A549 (cell line): ENCODE data around the gene SLC16A6. TPM values are rescaled to one million over a fixed set of nuclear protein-coding genes. Genes with fewer than 3 reads are reported as not detected.
A peak's percentile ranks its signal among the peaks of the same experiment; 100 is the strongest.
"Not testable (repeated sequence)": the region's sequence is repeated elsewhere in the genome, so short reads cannot be mapped to it uniquely, and the experiment has no call there.

Experiments used
- ATAC-seq, 2 experiments: fragments of 200-7000 bp in 1 of 2; fragments of >200 bp in 1 of 2; cut with Nextera tagmentation in 1 of 2; cut with Tn5 transposase in 1 of 2; 3 replicates each; pipeline versions ENCODE4 v1.8.0 to v1.9.1; 2018 to 2020; ENCODE audit warnings: mild to moderate bottlenecking in 1 of 2, moderate library complexity in 1 of 2
- CTCF ChIA-PET: fragments of 300-600 bp; sonication (Branson Sonifier 250); formaldehyde crosslinking; extraction: SDS; loops from one replicate; lab custom pipeline; 2021; ENCODE audit warnings: antibody characterized with exemption, inconsistent platforms; lab: Yijun Ruan, JAX
- POLR2A ChIA-PET: fragments of 350-600 bp; formaldehyde crosslinking; extraction: SDS; loops from one replicate; lab custom pipeline; 2021; ENCODE audit warnings: antibody characterized with exemption, inconsistent platforms; lab: Yijun Ruan, JAX
- DNase-seq, 2 experiments: peaks; one replicate each; pipeline versions ENCODE4 v3.0.0 to v3.0.0-alpha.2; 2011 to 2016; ENCODE audit warnings: low read depth in 1 of 2, low spot score in 1 of 2
- FAIRE-seq: peaks from 2 replicates; lab custom pipeline; 2011; peaks lifted over from hg19 to GRCh38; lab: Jason Lieb, UNC
- H3K27ac ChIP-seq, 2 experiments: fragments of >200 bp; sonication (Bioruptor Twin); formaldehyde crosslinking; 3 replicates each; pipeline ENCODE4 v1.5.1; 2016 to 2017
- H3K4me1 ChIP-seq: fragments of >200 bp; sonication (Bioruptor Twin); formaldehyde crosslinking; 3 replicates; pipeline ENCODE4 v1.6.1; 2016
- H3K4me2 ChIP-seq: fragments of >200 bp; sonication (Bioruptor Twin); formaldehyde crosslinking; 3 replicates; pipeline ENCODE4 v1.6.1; 2016
- H3K4me3 ChIP-seq: fragments of >200 bp; sonication (Bioruptor Twin); formaldehyde crosslinking; 3 replicates; pipeline ENCODE4 v1.5.1; 2016
- H3K9me3 ChIP-seq: fragments of >200 bp; sonication (Bioruptor Twin); formaldehyde crosslinking; 3 replicates; pipeline ENCODE4 v1.6.1; 2016
- ATOH8 ChIP-seq: fragments of 250-450 bp; sonication (Bioruptor Pico); IDR thresholded peaks from 2 replicates; pipeline ENCODE4 v1.5.0; 2020; ENCODE audit warnings: low read depth, mild to moderate bottlenecking, moderate library complexity
- BCL3 ChIP-seq: fragments of >200 bp; sonication (Bioruptor Twin); formaldehyde crosslinking; IDR thresholded peaks from 3 replicates; pipeline ENCODE4 v1.6.1; 2016
- CBX8 ChIP-seq: fragments of 200-600 bp; sonication (generic); IDR thresholded peaks from 2 replicates; pipeline ENCODE4 v1.6.1; 2016
- CHD4 ChIP-seq: fragments of 200-600 bp; sonication (generic); IDR thresholded peaks from 2 replicates; pipeline ENCODE4 v1.6.1; 2016; ENCODE audit warnings: antibody characterized with exemption, mild to moderate bottlenecking, borderline replicate concordance
- ELK1 ChIP-seq: fragments of 150-350 bp; IDR thresholded peaks from 2 replicates; pipeline ENCODE4 v1.6.1; 2014; ENCODE audit warnings: low read depth, mild to moderate bottlenecking, low read length
- FOSB ChIP-seq: fragments of 250-450 bp; sonication (Bioruptor Pico); IDR thresholded peaks from 2 replicates; pipeline ENCODE4 v1.5.0; 2020; ENCODE audit warnings: mild to moderate bottlenecking, moderate library complexity
- FOSL2 ChIP-seq, 2 experiments: fragments of 450-650 bp in 1 of 2; fragments of >200 bp in 1 of 2; sonication (Bioruptor Twin) in 1 of 2; formaldehyde crosslinking; IDR thresholded peaks; 2 replicates each; pipeline versions ENCODE4 v1.5.0 to v1.6.1; 2016 to 2020; ENCODE audit warnings: mild to moderate bottlenecking in 1 of 2, moderate library complexity in 1 of 2
- FOXS1 ChIP-seq: fragments of 250-450 bp; sonication (Bioruptor Pico); IDR thresholded peaks from 2 replicates; pipeline ENCODE4 v1.5.0; 2020; ENCODE audit warnings: mild to moderate bottlenecking, moderate library complexity
- HOXB5 ChIP-seq: fragments of 250-450 bp; sonication (Bioruptor Pico); IDR thresholded peaks from 2 replicates; pipeline ENCODE4 v1.5.0; 2020; ENCODE audit warnings: mild to moderate bottlenecking, moderate library complexity
- JUNB ChIP-seq: fragments of >200 bp; sonication (Bioruptor Twin); formaldehyde crosslinking; IDR thresholded peaks from 2 replicates; pipeline ENCODE4 v1.6.1; 2016
- MAFK ChIP-seq: fragments of 450-650 bp; IDR thresholded peaks from 2 replicates; pipeline ENCODE4 v1.6.1; 2014; ENCODE audit not compliant: partially characterized antibody
- MYC ChIP-seq: IDR thresholded peaks from 2 replicates; pipeline ENCODE4 v1.6.1; 2012; ENCODE audit warnings: mild to moderate bottlenecking, inconsistent platforms, low read length, improper control_type of control experiment, borderline replicate concordance
- NPAS2 ChIP-seq: fragments of 250-450 bp; sonication (Bioruptor Pico); IDR thresholded peaks from 2 replicates; pipeline ENCODE4 v1.8.0; 2022; ENCODE audit warnings: mild to moderate bottlenecking, moderate library complexity, borderline replicate concordance
- NR3C1 ChIP-seq: fragments of >200 bp; sonication (Bioruptor Twin); formaldehyde crosslinking; IDR thresholded peaks from 3 replicates; pipeline ENCODE4 v1.6.1; 2017
- PBX3 ChIP-seq: IDR thresholded peaks from 2 replicates; pipeline ENCODE4 v1.6.1; 2012
- POLR2AphosphoS2 ChIP-seq: conservative IDR thresholded peaks from 2 replicates; pipeline ENCODE4 v1.6.1; 2012; ENCODE audit warnings: low read length, improper control_type of control experiment, inconsistent platforms
- RAD21 ChIP-seq, 2 experiments: fragments of >200 bp in 1 of 2; sonication (Bioruptor Twin) in 1 of 2; formaldehyde crosslinking in 1 of 2; IDR thresholded peaks in 1 of 2; conservative IDR thresholded peaks in 1 of 2; 2 replicates in 1 of 2; 3 replicates in 1 of 2; pipeline ENCODE4 v1.6.1; 2012 to 2018; ENCODE audit warnings: inconsistent platforms in 1 of 2
- RFX5 ChIP-seq: fragments of 450-650 bp; IDR thresholded peaks from 2 replicates; pipeline ENCODE4 v1.7.1; 2014; ENCODE audit warnings: antibody characterized with exemption, mild to moderate bottlenecking, moderate library complexity
- RNF2 ChIP-seq: fragments of 200-600 bp; sonication (generic); IDR thresholded peaks from 2 replicates; pipeline ENCODE4 v1.6.1; 2016; ENCODE audit warnings: low read depth, mild to moderate bottlenecking, antibody characterized with exemption, moderate library complexity, borderline replicate concordance
- TP53 ChIP-seq: fragments of 250-450 bp; sonication (Bioruptor Pico); IDR thresholded peaks from 2 replicates; pipeline ENCODE4 v1.5.0; 2021; ENCODE audit warnings: mild to moderate bottlenecking, moderate library complexity
- USF2 ChIP-seq: fragments of 450-650 bp; IDR thresholded peaks from 2 replicates; pipeline ENCODE4 v1.6.1; 2014; ENCODE audit warnings: antibody characterized with exemption
- ZC3H11A ChIP-seq: fragments of 450-650 bp; IDR thresholded peaks from 2 replicates; pipeline ENCODE4 v1.6.1; 2014; ENCODE audit warnings: antibody characterized with exemption, mild to moderate bottlenecking
- ZSCAN20 ChIP-seq: fragments of 250-450 bp; sonication (Bioruptor Pico); IDR thresholded peaks from 2 replicates; pipeline ENCODE4 v1.8.0; 2022; ENCODE audit warnings: mild to moderate bottlenecking, moderate library complexity
- WGBS: methylation state at CpG from one replicate; pipeline ENCODE4 v1.1.6; 2017; ENCODE audit errors: missing lambda C conversion rate; 5-methylcytosine and 5-hydroxymethylcytosine counted together
- polyA plus RNA-seq, 4 experiments: library from polyadenylated mRNA; depleted of rRNA in 3 of 4; stranded (reverse); fragments of >200 nt; fragmentation: RNase III in 1 of 4; extraction: RNeasy Plus Mini Kit Qiagen cat#74134 plus additional on column Dnase treatment in 1 of 4; gene quantifications; 2 replicates in 3 of 4; 3 replicates in 1 of 4; pipeline ENCODE4 v1.2.3, GENCODE V29; 2011 to 2017

The SLC16A6 gene
- polyA plus RNA-seq, 2 of the 4 experiments (the other 2 are of a cell fraction): 0.17 to 0.52 TPM

- no peak for TF ChIP-seq NPAS2 (CRISPR knock-in tag)
- TF ChIP-seq ZSCAN20 (CRISPR knock-in tag): no peak
- TF ChIP-seq ZC3H11A: no peak
- TF ChIP-seq USF2: no peak
- no peak for TF ChIP-seq RFX5
Measured at GRCh38 chr17:68334393-68334792, 43.5 kb upstream of the SLC16A6 start (continued).

GRCh38 chr17:68331932-68332331 is 41.0 kb upstream of the SLC16A6 start:
- H3K4me2 ChIP-seq, DNase-seq, H3K4me3 ChIP-seq, FAIRE-seq, POLR2A ChIA-PET, ATAC-seq, H3K4me1 ChIP-seq, H3K27ac ChIP-seq, H3K9me3 ChIP-seq: not testable (repeated sequence)
- WGBS: 74% methylated on average over 12 of the region's 12 CpGs
- CTCF ChIA-PET: interaction anchor here (0.7 to 1.6 kb wide), 3 partner anchors 11 to 67 kb away, joined by 3 read pairs; no protein-coding TSS in a partner anchor

GRCh38 chr17:68329331-68329730 is 38.4 kb upstream of the SLC16A6 start:
- FAIRE-seq (no peak), ATAC-seq (peak in 1 of 2 experiments; percentile 18; a peak in 1 of 6 replicates), DNase-seq (no peak)
- H3K4me1 ChIP-seq: no peaks in the 10 kb centered on the region
- TF ChIP-seq ZC3H11A: no peak
- TF ChIP-seq JUNB: no peak
- TF ChIP-seq ELK1: no peak
- TF ChIP-seq MYC: no peak
- TF ChIP-seq HOXB5 (CRISPR knock-in tag): no peak
- TF ChIP-seq NR3C1: no peak
- TF ChIP-seq TP53 (CRISPR knock-in tag): no peak
- no peak for TF ChIP-seq ATOH8 (CRISPR knock-in tag)
- no peak for TF ChIP-seq ZSCAN20 (CRISPR knock-in tag)
- no peak for TF ChIP-seq RAD21 (conservative IDR thresholded peaks at IDR 0.05 in 1 of 2, IDR thresholded peaks at IDR 0.05 in 1 of 2)
- TF ChIP-seq RNF2: no peak
- no peak for TF ChIP-seq FOXS1 (CRISPR knock-in tag)
- TF ChIP-seq RFX5: no peak
- no peak for TF ChIP-seq FOSB
- H3K4me3 ChIP-seq: no peak overlapping the region
- H3K9me3 ChIP-seq: no peaks in the 10 kb centered on the region
- POLR2A ChIA-PET: no interaction called here
- CTCF ChIA-PET: interaction anchor here (0.9 to 2.9 kb wide), 11 partner anchors 9 to 139 kb away, joined by 3 to 12 read pairs (median 4); no protein-coding TSS in a partner anchor
- no peak overlapping the region for H3K27ac ChIP-seq
- no peak overlapping the region for H3K4me2 ChIP-seq
- WGBS: 70% methylated on average over 7 of the region's 7 CpGs

- CTCF ChIA-PET: interaction anchor here (0.9 to 2.9 kb wide), 7 partner anchors 10 to 139 kb away, joined by 3 to 12 read pairs (median 4); no protein-coding TSS in a partner anchor
- no peak for FAIRE-seq
Measured at GRCh38 chr17:68328676-68329075, 37.7 kb upstream of the SLC16A6 start.

More at GRCh38 chr17:68328676-68329075, 37.7 kb upstream of the SLC16A6 start:
- WGBS: 47% methylated on average over 4 of the region's 4 CpGs
- POLR2A ChIA-PET: no interaction called here
- Histone ChIP-seq H3K4me1 (no peaks in the 10 kb centered on the region), H3K4me2 (no peak overlapping the region), H3K27ac (no peak overlapping the region), H3K9me3 (no peaks in the 10 kb centered on the region), H3K4me3 (no peak overlapping the region)
- ATAC-seq: no peak
- TF ChIP-seq NPAS2 (CRISPR knock-in tag) (no peak), MAFK (no peak), CBX8 (no peak), BCL3 (no peak), HOXB5 (CRISPR knock-in tag) (no peak), ATOH8 (CRISPR knock-in tag) (no peak), PBX3 (no peak), ZC3H11A (no peak), POLR2AphosphoS2 (no peak), CHD4 (no peak), FOSL2 (IDR thresholded peaks at IDR 0.05) (no peak), FOSL2 (CRISPR knock-in tag; IDR thresholded peaks at IDR 0.05) (no peak)
- DNase-seq: no peak
